ENCODE data around the gene BMP8A. TPM values are rescaled to one million over a fixed set of nuclear protein-coding genes. Genes with fewer than 3 reads are reported as not detected.

BMP8A gene
- polyA plus RNA-seq, 2 of the 4 experiments (the other 2 are of a cell fraction), result 0.13 TPM; not detected in 1

DNA sequence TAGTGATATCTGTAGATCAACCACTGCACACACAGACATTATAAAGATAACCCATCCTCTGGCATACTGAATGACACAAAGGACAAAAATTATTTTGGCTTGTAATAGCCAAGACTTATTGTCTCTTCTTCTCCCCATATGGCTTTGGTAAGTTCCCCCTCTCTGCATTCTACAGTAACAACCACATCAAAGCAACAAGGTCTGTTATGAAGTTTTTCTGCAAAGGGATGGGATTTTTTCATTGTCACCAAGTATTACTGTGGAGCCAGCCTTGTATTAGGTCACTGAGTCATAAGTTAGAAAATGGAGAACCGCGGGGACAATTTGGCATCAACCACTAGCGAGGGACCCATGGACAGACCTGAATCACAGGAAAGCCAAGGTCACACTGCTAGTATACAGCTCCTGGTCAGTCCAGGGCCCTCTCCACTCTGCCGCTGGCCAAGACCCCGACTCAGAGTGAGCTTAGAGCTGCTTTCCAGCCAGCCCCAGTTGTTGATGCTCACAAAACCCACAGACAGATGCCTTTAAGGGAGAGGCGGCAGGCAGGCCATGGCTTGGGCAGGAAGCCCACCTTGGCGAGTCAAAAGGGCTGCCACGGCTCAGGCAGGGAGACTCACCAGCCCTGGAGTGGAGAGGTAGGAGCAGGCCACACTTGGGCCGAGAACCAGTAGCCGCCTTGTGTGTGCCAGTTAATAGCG, 79.2 kb downstream of the BMP8A start:
- WGBS (ENCODE audit: missing lambda C conversion rate), result 97% methylated on average over 6 of the region's 11 CpGs
- Histone ChIP-seq H3K4me1 (peaks cover 30% of the 10 kb centered on the region; the same call in 2 of the 3 replicates), H3K4me2 (no peak overlapping the region), H3K4me3 (no peak overlapping the region), H3K9me3 (no peaks in the 10 kb centered on the region), H3K27ac (no peak overlapping the region)
- POLR2A ChIA-PET, result no interaction called here
- FAIRE-seq, result no peak
- TF ChIP-seq CEBPB (IDR thresholded peaks at IDR 0.05) (no peak), HEYL (CRISPR knock-in tag; IDR thresholded peaks at IDR 0.05) (no peak), TP53 (CRISPR knock-in tag; IDR thresholded peaks at IDR 0.05) (no peak), ZSCAN20 (CRISPR knock-in tag; IDR thresholded peaks at IDR 0.05) (no peak), ESRRA (IDR thresholded peaks at IDR 0.05; ENCODE audit: borderline replicate concordance, low read length) (no peak), MAZ (IDR thresholded peaks at IDR 0.05; ENCODE audit: borderline replicate concordance, low read depth, low read length) (no peak), JUNB (IDR thresholded peaks at IDR 0.05) (no peak), ZC3H11A (IDR thresholded peaks at IDR 0.05) (no peak), CHD2 (IDR thresholded peaks at IDR 0.05; ENCODE audit: low read length, partially characterized antibody) (no peak), RAD21 (conservative IDR thresholded peaks at IDR 0.05 in 1 of 2, IDR thresholded peaks at IDR 0.05 in 1 of 2) (no peak), MYC (IDR thresholded peaks at IDR 0.05; ENCODE audit: borderline replicate concordance, low read length) (no peak), HOXB5 (CRISPR knock-in tag; IDR thresholded peaks at IDR 0.05) (no peak), JUN (IDR thresholded peaks at IDR 0.05) (no peak), HDAC2 (IDR thresholded peaks at IDR 0.05) (no peak), POLR2AphosphoS2 (conservative IDR thresholded peaks at IDR 0.05; ENCODE audit: low read length) (no peak)
- TF ChIP-seq, protein P1, sequence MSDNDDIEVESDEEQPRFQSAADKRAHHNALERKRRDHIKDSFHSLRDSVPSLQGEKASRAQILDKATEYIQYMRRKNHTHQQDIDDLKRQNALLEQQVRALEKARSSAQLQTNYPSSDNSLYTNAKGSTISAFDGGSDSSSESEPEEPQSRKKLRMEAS (IDR thresholded peaks at IDR 0.05), result no peak
- CTCF ChIA-PET, result no interaction called here
- no peak for ATAC-seq
- no peak for DNase-seq (ENCODE audit: low read depth in 1 of 2, low spot score in 1 of 2)

DNA sequence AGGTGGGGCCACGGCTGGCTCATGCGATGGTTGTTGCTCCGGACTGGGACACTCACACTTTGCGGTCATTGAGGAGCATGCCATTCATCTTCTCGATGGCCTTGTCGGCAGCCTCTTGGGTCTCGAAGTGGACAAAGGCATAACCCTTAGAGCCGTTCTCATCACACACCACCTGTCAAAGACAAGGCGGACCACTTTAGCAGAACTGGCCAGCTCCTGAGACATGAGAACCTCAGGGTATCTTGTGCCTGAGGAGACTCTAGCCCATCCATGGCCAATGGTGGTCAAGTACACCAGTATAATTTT, 79.7 kb downstream of the BMP8A start:
- Histone ChIP-seq H3K4me3 (no peak overlapping the region), H3K27ac (no peak overlapping the region), H3K4me2 (no peak overlapping the region), H3K9me3 (no peaks in the 10 kb centered on the region), H3K4me1 (peaks cover 30% of the 10 kb centered on the region; the same call in 2 of the 3 replicates)
- CTCF ChIA-PET, result interaction anchor here (1.1 kb wide), 1 partner anchor 24 kb away, joined by 3 read pairs; no protein-coding TSS in a partner anchor
- no peak for FAIRE-seq
- DNase-seq (ENCODE audit: low read depth in 1 of 2, low spot score in 1 of 2), result no peak
- WGBS (ENCODE audit: missing lambda C conversion rate), result 95% methylated on average over 9 of the region's 9 CpGs
- TF ChIP-seq, protein P2, sequence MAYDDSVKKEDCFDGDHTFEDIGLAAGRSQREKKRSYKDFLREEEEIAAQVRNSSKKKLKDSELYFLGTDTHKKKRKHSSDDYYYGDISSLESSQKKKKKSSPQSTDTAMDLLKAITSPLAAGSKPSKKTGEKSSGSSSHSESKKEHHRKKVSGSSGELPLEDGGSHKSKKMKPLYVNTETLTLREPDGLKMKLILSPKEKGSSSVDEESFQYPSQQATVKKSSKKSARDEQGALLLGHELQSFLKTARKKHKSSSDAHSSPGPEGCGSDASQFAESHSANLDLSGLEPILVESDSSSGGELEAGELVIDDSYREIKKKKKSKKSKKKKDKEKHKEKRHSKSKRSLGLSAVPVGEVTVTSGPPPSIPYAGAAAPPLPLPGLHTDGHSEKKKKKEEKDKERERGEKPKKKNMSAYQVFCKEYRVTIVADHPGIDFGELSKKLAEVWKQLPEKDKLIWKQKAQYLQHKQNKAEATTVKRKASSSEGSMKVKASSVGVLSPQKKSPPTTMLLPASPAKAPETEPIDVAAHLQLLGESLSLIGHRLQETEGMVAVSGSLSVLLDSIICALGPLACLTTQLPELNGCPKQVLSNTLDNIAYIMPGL (CRISPR knock-in tag; IDR thresholded peaks at IDR 0.05; ENCODE audit: borderline replicate concordance), result no peak
- TF ChIP-seq NFE2L2 (conservative IDR thresholded peaks at IDR 0.05; ENCODE audit: low read length), result no peak
- TF ChIP-seq FOSL2 (IDR thresholded peaks at IDR 0.05), result no peak
- no peak for TF ChIP-seq FOSL2 (CRISPR knock-in tag; IDR thresholded peaks at IDR 0.05)
- no peak for TF ChIP-seq CEBPB (IDR thresholded peaks at IDR 0.05)
- TF ChIP-seq, protein P3, sequence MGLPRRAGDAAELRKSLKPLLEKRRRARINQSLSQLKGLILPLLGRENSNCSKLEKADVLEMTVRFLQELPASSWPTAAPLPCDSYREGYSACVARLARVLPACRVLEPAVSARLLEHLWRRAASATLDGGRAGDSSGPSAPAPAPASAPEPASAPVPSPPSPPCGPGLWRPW (IDR thresholded peaks at IDR 0.05), result no peak
- TF ChIP-seq EHF (CRISPR knock-in tag; IDR thresholded peaks at IDR 0.05), result no peak
- TF ChIP-seq ZNF302 (CRISPR knock-in tag; IDR thresholded peaks at IDR 0.05), result no peak
- TF ChIP-seq, protein P4, sequence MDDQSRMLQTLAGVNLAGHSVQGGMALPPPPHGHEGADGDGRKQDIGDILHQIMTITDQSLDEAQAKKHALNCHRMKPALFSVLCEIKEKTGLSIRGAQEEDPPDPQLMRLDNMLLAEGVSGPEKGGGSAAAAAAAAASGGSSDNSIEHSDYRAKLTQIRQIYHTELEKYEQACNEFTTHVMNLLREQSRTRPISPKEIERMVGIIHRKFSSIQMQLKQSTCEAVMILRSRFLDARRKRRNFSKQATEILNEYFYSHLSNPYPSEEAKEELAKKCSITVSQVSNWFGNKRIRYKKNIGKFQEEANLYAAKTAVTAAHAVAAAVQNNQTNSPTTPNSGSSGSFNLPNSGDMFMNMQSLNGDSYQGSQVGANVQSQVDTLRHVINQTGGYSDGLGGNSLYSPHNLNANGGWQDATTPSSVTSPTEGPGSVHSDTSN (IDR thresholded peaks at IDR 0.05), result no peak
- TF ChIP-seq GATA3 (IDR thresholded peaks at IDR 0.05; ENCODE audit: borderline replicate concordance), result no peak
- TF ChIP-seq, protein P5, sequence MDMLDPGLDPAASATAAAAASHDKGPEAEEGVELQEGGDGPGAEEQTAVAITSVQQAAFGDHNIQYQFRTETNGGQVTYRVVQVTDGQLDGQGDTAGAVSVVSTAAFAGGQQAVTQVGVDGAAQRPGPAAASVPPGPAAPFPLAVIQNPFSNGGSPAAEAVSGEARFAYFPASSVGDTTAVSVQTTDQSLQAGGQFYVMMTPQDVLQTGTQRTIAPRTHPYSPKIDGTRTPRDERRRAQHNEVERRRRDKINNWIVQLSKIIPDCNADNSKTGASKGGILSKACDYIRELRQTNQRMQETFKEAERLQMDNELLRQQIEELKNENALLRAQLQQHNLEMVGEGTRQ (IDR thresholded peaks at IDR 0.05), result no peak
- no peak for TF ChIP-seq KDM1A (IDR thresholded peaks at IDR 0.05; ENCODE audit: low read depth)
- no peak for TF ChIP-seq NR3C1 (IDR thresholded peaks at IDR 0.05)
- no peak for TF ChIP-seq HOXA7 (CRISPR knock-in tag; IDR thresholded peaks at IDR 0.05)
- no peak for TF ChIP-seq ZFP36 (IDR thresholded peaks at IDR 0.05; ENCODE audit: borderline replicate concordance, partially characterized antibody)
- no peak for TF ChIP-seq EP300 (IDR thresholded peaks at IDR 0.05)
- no peak for TF ChIP-seq MAFK (IDR thresholded peaks at IDR 0.05; ENCODE audit: partially characterized antibody)
- TF ChIP-seq, protein P1 (IDR thresholded peaks at IDR 0.05), result no peak
- TF ChIP-seq TP53 (CRISPR knock-in tag; IDR thresholded peaks at IDR 0.05), result no peak
- TF ChIP-seq JUN (IDR thresholded peaks at IDR 0.05), result no peak
- no peak for TF ChIP-seq HOXB5 (CRISPR knock-in tag; IDR thresholded peaks at IDR 0.05)
- no peak for ATAC-seq
- POLR2A ChIA-PET, result no interaction called here
